Activated CD4-positive, alpha-beta T cell treated with anti-CD3 and anti-CD28 coated beads for 36 hours (primary cell): ENCODE results near the gene ARHGAP9. TPM values are rescaled to one million over a fixed set of nuclear protein-coding genes. Genes with fewer than 3 reads are reported as not detected.
A peak's percentile ranks its signal among the peaks of the same experiment; 100 is the strongest.

Experiments
- ATAC-seq: fragments of 200-7000 bp; cut with Tn5 transposase; one replicate; pipeline ENCODE4 v1.10.0; 2021; ENCODE audit warnings: mild to moderate bottlenecking, moderate library complexity
- CTCF ChIA-PET: fragments of 350-600 bp; sonication (Branson Sonifier 250); formaldehyde crosslinking; loops from one replicate; lab custom pipeline; 2021; ENCODE audit warnings: antibody characterized with exemption; lab: Charles Lee
- POLR2A ChIA-PET: fragments of 350-600 bp; sonication (Branson Sonifier 250); formaldehyde crosslinking; loops from one replicate; lab custom pipeline; 2021; ENCODE audit warnings: antibody characterized with exemption, inconsistent platforms; lab: Charles Lee
- DNase-seq: peaks from one replicate; pipeline ENCODE4 v3.0.0-alpha.2; 2020
- H3K27ac Mint-ChIP-seq: one replicate; pipeline ENCODE4 v1.8.0; 2021; ENCODE audit warnings: mixed read lengths
- H3K27me3 Mint-ChIP-seq: one replicate; pipeline ENCODE4 v1.8.0; 2021; ENCODE audit warnings: mixed read lengths
- H3K36me3 Mint-ChIP-seq: one replicate; pipeline ENCODE4 v1.8.0; 2021; ENCODE audit warnings: low read depth, mixed read lengths
- H3K4me1 Mint-ChIP-seq: one replicate; pipeline ENCODE4 v1.8.0; 2021; ENCODE audit warnings: mixed read lengths
- H3K4me3 Mint-ChIP-seq: one replicate; pipeline ENCODE4 v1.8.0; 2021; ENCODE audit warnings: mild to moderate bottlenecking, moderate library complexity, mixed read lengths
- H3K9me3 Mint-ChIP-seq: one replicate; pipeline ENCODE4 v1.8.0; 2021; ENCODE audit warnings: low read depth, mixed read lengths
- intact Hi-C, 2 experiments: fragments of 100-400 bp; cut with DNase I in 1 of 2; cut with micrococcal nuclease in 1 of 2; formaldehyde crosslinking; loops; one replicate each; pipeline versions ENCODE4 v1.14.2 to v1.15.1; 2022 to 2024; cut with DNase I, micrococcal nuclease
- total RNA-seq, 2 experiments: library from RNA; stranded (reverse); gene quantifications; one replicate each; pipeline ENCODE4 v1.2.3, GENCODE V29; 2021

The ARHGAP9 gene
- total RNA-seq, 2 experiments from 2014 or later: 77.7 to 101 TPM

DNA sequence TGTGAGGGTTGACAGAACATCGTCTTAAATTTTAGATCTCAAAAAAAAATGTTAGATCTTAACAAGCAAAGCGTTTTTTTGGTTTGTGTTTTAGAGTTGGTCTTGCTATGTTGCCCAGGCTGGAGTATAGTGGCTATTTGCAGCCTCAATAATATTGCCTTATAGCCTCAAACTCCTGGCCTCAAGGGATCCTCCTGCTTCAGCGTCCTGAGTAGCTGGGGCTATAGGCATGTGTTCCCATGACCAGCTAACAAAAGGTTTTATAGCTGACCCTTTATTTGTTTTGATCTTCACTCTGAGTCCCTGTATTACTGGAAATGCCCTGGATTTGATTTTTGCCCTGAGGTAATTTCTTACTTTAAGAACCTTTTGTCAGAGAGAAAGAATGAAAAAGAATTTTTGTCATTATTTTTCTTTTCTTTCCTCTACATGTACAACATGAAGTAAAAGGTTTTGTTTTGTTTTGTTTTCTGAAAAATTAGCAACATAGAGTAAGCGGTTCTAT, 39.9 kb downstream of the ARHGAP9 start:
- DNase-seq: no peak
- H3K36me3 Mint-ChIP-seq: peaks cover 1% of the 10 kb centered on the region
- peaks cover 5% of the 10 kb centered on the region for H3K9me3 Mint-ChIP-seq
- ChIA-PET CTCF (interaction anchor here (0.6 to 1.3 kb wide), 2 partner anchors 12 to 271 kb away, joined by 3 to 5 read pairs; no protein-coding TSS in a partner anchor), POLR2A (no interaction called here)
- peaks cover 4% of the 10 kb centered on the region for H3K4me1 Mint-ChIP-seq
- H3K27ac Mint-ChIP-seq: no peak overlapping the region
- no peak for ATAC-seq
- intact Hi-C loops: no loop called here
- H3K4me3 Mint-ChIP-seq: no peak overlapping the region
- H3K27me3 Mint-ChIP-seq: peaks cover 4% of the 10 kb centered on the region

DNA sequence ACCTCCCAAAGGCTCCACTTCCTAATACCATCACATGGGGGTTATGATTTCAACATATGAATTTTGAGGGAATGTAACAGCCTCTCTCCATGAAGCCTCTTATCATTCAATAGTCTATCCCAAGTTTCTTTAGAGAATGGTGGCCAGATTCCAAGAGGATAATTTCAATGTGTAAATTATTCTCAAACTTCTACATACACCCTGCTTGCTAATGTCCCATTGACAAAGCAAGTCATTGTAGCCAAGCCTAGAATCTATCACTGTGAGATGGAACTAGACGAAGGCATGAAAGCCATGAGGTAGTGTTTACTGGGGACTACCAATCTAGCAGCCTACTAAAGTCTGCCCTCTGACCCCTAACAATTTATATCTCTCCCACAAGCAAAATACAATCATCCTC, 41.3 kb downstream of the ARHGAP9 start:
- Mint-ChIP-seq H3K27ac (no peak overlapping the region), H3K36me3 (peaks cover 1% of the 10 kb centered on the region), H3K4me3 (no peak overlapping the region), H3K27me3 (peaks cover 4% of the 10 kb centered on the region), H3K4me1 (peaks cover 4% of the 10 kb centered on the region), H3K9me3 (peaks cover 5% of the 10 kb centered on the region)
- DNase-seq (no peak), ATAC-seq (no peak)
- POLR2A ChIA-PET: no interaction called here
- intact Hi-C loops: no loop called here
- CTCF ChIA-PET: interaction anchor here (1.2 kb wide), 2 partner anchors 14 to 16 kb away, joined by 3 to 4 read pairs; partner anchors contain the start of gene INHBE

GRCh38 chr12:57435293-57435692, 44.4 kb downstream of the ARHGAP9 start:
- Mint-ChIP-seq H3K4me1 (peaks cover 14% of the 10 kb centered on the region), H3K27me3 (no peaks in the 10 kb centered on the region), H3K9me3 (no peaks in the 10 kb centered on the region), H3K36me3 (no peaks in the 10 kb centered on the region), H3K4me3 (no peak overlapping the region), H3K27ac (no peak overlapping the region)
- ATAC-seq (no peak), DNase-seq (no peak)
- POLR2A ChIA-PET: no interaction called here
- intact Hi-C loops: no loop called here
- CTCF ChIA-PET: interaction anchor here (1.0 to 4.1 kb wide), 3 partner anchors 17 to 24 kb away, joined by 5 to 23 read pairs (median 6); partner anchors contain the start of gene GLI1

- no peak within 1 kb of the TSS for H3K4me3 Mint-ChIP-seq
- H3K36me3 Mint-ChIP-seq: peaks cover 3% of the 10 kb centered on the region
- ChIA-PET POLR2A (no interaction called here), CTCF (interaction anchor here (0.6 to 4.1 kb wide), 3 partner anchors 18 to 110 kb away, joined by 3 to 23 read pairs (median 6); partner anchors contain the start of gene GLI1)
- no peak for ATAC-seq
- no peak within 1 kb of the TSS for H3K27ac Mint-ChIP-seq
- no peaks in the 10 kb centered on the region for H3K27me3 Mint-ChIP-seq
- intact Hi-C loops: loop anchor here in 1 of 2 experiments (5.0 kb wide), 2 partner anchors 347 to 372 kb away; partner anchors contain the start of gene NAB2
- DNase-seq: no peak
- H3K9me3 Mint-ChIP-seq: no peaks in the 10 kb centered on the region
- peaks cover 17% of the 10 kb centered on the region for H3K4me1 Mint-ChIP-seq
Observed at GRCh38 chr12:57434517-57435223, 45.0 kb downstream of the ARHGAP9 start, which contains the start of gene INHBC. INHBC (plus strand) TSS chr12:57434784; CDS start chr12:57434887, 103 bp downstream.

GRCh38 chr12:57433370-57433769, 46.3 kb downstream of the ARHGAP9 start:
- Mint-ChIP-seq H3K4me3 (no peak overlapping the region), H3K4me1 (peaks cover 24% of the 10 kb centered on the region), H3K9me3 (no peaks in the 10 kb centered on the region), H3K36me3 (peaks cover 8% of the 10 kb centered on the region), H3K27me3 (no peaks in the 10 kb centered on the region), H3K27ac (no peak overlapping the region)
- no peak for ATAC-seq
- intact Hi-C loops: loop anchor here in 1 of 2 experiments (5.0 kb wide), 2 partner anchors 346 to 371 kb away; partner anchors contain the start of gene NAB2
- POLR2A ChIA-PET: no interaction called here
- DNase-seq: no peak
- CTCF ChIA-PET: interaction anchor here (0.8 to 4.1 kb wide), 6 partner anchors 19 to 324 kb away, joined by 3 to 23 read pairs (median 6); partner anchors contain the start of genes GLI1 and INHBE

GRCh38 chr12:57431654-57432188, 47.9 kb downstream of the ARHGAP9 start:
- Mint-ChIP-seq H3K4me3 (peak overlapping the region; percentile 89), H3K9me3 (no peaks in the 10 kb centered on the region), H3K27me3 (no peaks in the 10 kb centered on the region), H3K36me3 (peaks cover 8% of the 10 kb centered on the region), H3K27ac (peak overlapping the region; percentile 97), H3K4me1 (peaks cover 31% of the 10 kb centered on the region)
- DNase-seq (no peak), ATAC-seq (no peak)
- intact Hi-C loops: loop anchor here (1.0 to 5.0 kb wide), 8 partner anchors 27 to 369 kb away; partner anchors contain the start of genes GLI1 (in 2 of the 2), MBD6 (in 1 of the 2) and NAB2 (in 1 of the 2)
- ChIA-PET CTCF (interaction anchor here (0.6 to 4.1 kb wide), 6 partner anchors 11 to 194 kb away, joined by 3 to 23 read pairs (median 6); partner anchors contain the start of genes GLI1 and INHBE), POLR2A (no interaction called here)

GRCh38 chr12:57430931-57431566, 48.6 kb downstream of the ARHGAP9 start, which contains the start of gene R3HDM2:
R3HDM2 (minus strand) TSS chr12:57431043; CDS start chr12:57310428, 120,615 bp downstream.
- Mint-ChIP-seq H3K36me3 (peaks cover 8% of the 10 kb centered on the region), H3K4me3 (peak within 1 kb of the TSS; percentile 89), H3K27me3 (no peaks in the 10 kb centered on the region), H3K27ac (peak within 1 kb of the TSS; percentile 100), H3K4me1 (peaks cover 35% of the 10 kb centered on the region), H3K9me3 (no peaks in the 10 kb centered on the region)
- ChIA-PET POLR2A (no interaction called here), CTCF (interaction anchor here (2.6 to 4.1 kb wide), 2 partner anchors 21 to 27 kb away, joined by 8 to 23 read pairs; partner anchors contain the start of gene GLI1)
- intact Hi-C loops: loop anchor here (1.0 to 5.0 kb wide), 8 partner anchors 28 to 369 kb away; partner anchors contain the start of genes GLI1 (in 2 of the 2), MBD6 (in 1 of the 2) and NAB2 (in 1 of the 2)
- ATAC-seq (peak; percentile 95), DNase-seq (peak; percentile 97)

- ChIA-PET CTCF (interaction anchor here (0.6 to 1.8 kb wide), 8 partner anchors 20 to 742 kb away, joined by 3 to 13 read pairs (median 5); partner anchors contain the start of genes GLI1, INHBE and PTGES3), POLR2A (interaction anchor here (0.6 to 1.0 kb wide), 3 partner anchors 19 to 742 kb away, joined by 3 to 4 read pairs (median 4); partner anchors contain the start of gene PTGES3)
- Mint-ChIP-seq H3K27ac (peak overlapping the region; percentile 100), H3K4me1 (peaks cover 33% of the 10 kb centered on the region), H3K9me3 (no peaks in the 10 kb centered on the region), H3K4me3 (peak overlapping the region; percentile 89), H3K27me3 (no peaks in the 10 kb centered on the region), H3K36me3 (peaks cover 8% of the 10 kb centered on the region)
- intact Hi-C loops: loop anchor here (2.0 to 5.0 kb wide), 4 partner anchors 28 to 368 kb away; partner anchors contain the start of genes GLI1 (in 1 of the 2) and NAB2 (in 1 of the 2)
- DNase-seq (peak; percentile 67), ATAC-seq (peak; percentile 67)
Observed at GRCh38 chr12:57430112-57430930, 49.3 kb downstream of the ARHGAP9 start.

- no peaks in the 10 kb centered on the region for H3K9me3 Mint-ChIP-seq
- ChIA-PET POLR2A (interaction anchor here (0.6 to 1.0 kb wide), 3 partner anchors 19 to 741 kb away, joined by 3 to 4 read pairs (median 4); partner anchors contain the start of gene PTGES3), CTCF (interaction anchor here (0.6 to 1.8 kb wide), 10 partner anchors 19 to 741 kb away, joined by 3 to 13 read pairs (median 4); partner anchors contain the start of genes GLI1, INHBE and PTGES3)
- intact Hi-C loops: loop anchor here (2.0 to 5.0 kb wide), 4 partner anchors 29 to 367 kb away; partner anchors contain the start of genes GLI1 (in 1 of the 2) and NAB2 (in 1 of the 2)
- peak overlapping the region; percentile 100 for H3K27ac Mint-ChIP-seq
- H3K4me1 Mint-ChIP-seq: peaks cover 31% of the 10 kb centered on the region
- H3K27me3 Mint-ChIP-seq: no peaks in the 10 kb centered on the region
- H3K4me3 Mint-ChIP-seq: peak overlapping the region; percentile 89
- DNase-seq: no peak
- ATAC-seq: no peak
- H3K36me3 Mint-ChIP-seq: peaks cover 8% of the 10 kb centered on the region
Observed at GRCh38 chr12:57429473-57430111, 50.1 kb downstream of the ARHGAP9 start.
